PC-9 (cell line): ENCODE measurements around the gene NUDT6. TPM values are rescaled to one million over a fixed set of nuclear protein-coding genes. Genes with fewer than 3 reads are reported as not detected.
"Not testable (repeated sequence)": the region's sequence is repeated elsewhere in the genome, so short reads cannot be mapped to it uniquely, and the experiment has no call there.

Experiments
- BruUV-seq: library from RNA; stranded (reverse); fragments of 400-500 nt; replicated peaks from 2 replicates; lab custom pipeline; 2021; lab: Mats Ljungman, UMichigan
- CTCF ChIA-PET: fragments of 300-600 bp; sonication (Branson Sonifier 250); formaldehyde crosslinking; loops from one replicate; lab custom pipeline; 2022; ENCODE audit warnings: antibody characterized with exemption; lab: Charles Lee
- POLR2A ChIA-PET: fragments of 300-600 bp; sonication (Branson Sonifier 250); formaldehyde crosslinking; loops from one replicate; lab custom pipeline; 2022; ENCODE audit warnings: antibody characterized with exemption; ENCODE audit not compliant: unreplicated experiment; lab: Charles Lee
- DNase-seq, 2 experiments: peaks; one replicate each; pipeline versions ENCODE4 v3.0.0 to v3.0.0-alpha.2; 2015 to 2022; ENCODE audit warnings: mixed read lengths in 1 of 2
- H2AFZ ChIP-seq: fragments of 200-600 bp; sonication (generic); 2 replicates; pipeline ENCODE4 v1.8.1; 2017; ENCODE audit warnings: antibody characterized with exemption
- H3F3A ChIP-seq: fragments of 200-600 bp; sonication (generic); 2 replicates; pipeline ENCODE4 v1.8.1; 2017; ENCODE audit warnings: antibody characterized with exemption, mild to moderate bottlenecking, low read depth; ENCODE audit not compliant: insufficient read depth
- H3K27ac ChIP-seq: fragments of 200-600 bp; sonication (generic); 2 replicates; pipeline ENCODE4 v1.6.1; 2016; ENCODE audit warnings: mixed run types
- H3K27me3 ChIP-seq: fragments of 200-600 bp; sonication (generic); 2 replicates; pipeline ENCODE4 v1.6.1; 2016; ENCODE audit warnings: low read depth, mixed run types; ENCODE audit not compliant: insufficient read depth
- H3K36me3 ChIP-seq: fragments of 200-600 bp; sonication (generic); 2 replicates; pipeline ENCODE4 v1.6.1; 2016; ENCODE audit warnings: low read depth, mixed run types
- H3K4me1 ChIP-seq: fragments of 200-600 bp; sonication (generic); replicated peaks from 2 replicates; pipeline ENCODE4 v1.6.1; 2016; ENCODE audit warnings: mixed run types; ENCODE audit not compliant: insufficient read depth
- H3K4me2 ChIP-seq: fragments of 200-600 bp; sonication (generic); 2 replicates; pipeline ENCODE4 v1.6.1; 2017; ENCODE audit warnings: mixed run types
- H3K4me3 ChIP-seq: fragments of 200-600 bp; sonication (generic); 2 replicates; pipeline ENCODE4 v1.6.1; 2016; ENCODE audit warnings: mixed run types
- H3K79me2 ChIP-seq: fragments of 200-600 bp; sonication (generic); 2 replicates; pipeline ENCODE4 v1.6.1; 2017; ENCODE audit warnings: low read depth, mixed run types
- H3K9me2 ChIP-seq: fragments of 200-600 bp; sonication (generic); 2 replicates; pipeline ENCODE4 v1.8.1; 2017; ENCODE audit warnings: mild to moderate bottlenecking; ENCODE audit not compliant: insufficient read depth
- H3K9me3 ChIP-seq: fragments of 200-600 bp; sonication (generic); 2 replicates; pipeline ENCODE4 v1.8.1; 2016; ENCODE audit warnings: low read depth; ENCODE audit not compliant: insufficient read depth
- H4K20me1 ChIP-seq: fragments of 200-600 bp; sonication (generic); 2 replicates; pipeline ENCODE4 v1.8.1; 2017; ENCODE audit not compliant: insufficient read depth
- CTCF ChIP-seq: fragments of 200-600 bp; sonication (generic); conservative IDR thresholded peaks from 2 replicates; pipeline ENCODE4 v1.6.1; 2017; ENCODE audit warnings: mixed run types, antibody characterized with exemption, mild to moderate bottlenecking, moderate library complexity
- EZH2 ChIP-seq: fragments of 200-600 bp; sonication (generic); IDR thresholded peaks from 2 replicates; pipeline ENCODE4 v1.8.0; 2017; ENCODE audit warnings: antibody characterized with exemption, low read depth
- intact Hi-C: fragments of 100-400 bp; cut with micrococcal nuclease; formaldehyde crosslinking; loops from one replicate; pipeline ENCODE4 v1.10.0; 2022; ENCODE audit not compliant: unreplicated experiment
- total RNA-seq: library from RNA; stranded (reverse); gene quantifications from 2 replicates; pipeline ENCODE4 v1.2.3, GENCODE V29; 2021

NUDT6 gene
- total RNA-seq, 1 experiment from 2014 or later, result 13.8 TPM

GRCh38 chr4:122948671-122949070 lies 26.3 kb upstream of the NUDT6 start:
- CTCF ChIA-PET, result no interaction called here
- no peak overlapping the region for H3K27ac ChIP-seq
- no peak overlapping the region for H3K4me3 ChIP-seq
- POLR2A ChIA-PET, result no interaction called here
- H3K9me3 ChIP-seq, result no peaks in the 10 kb centered on the region
- no peaks in the 10 kb centered on the region for H3K4me1 ChIP-seq
- no TSS peak for BruUV-seq
- no peak overlapping the region for H2AFZ ChIP-seq
- peaks cover 10% of the 10 kb centered on the region; the same call in 1 of the 2 replicates for H3K36me3 ChIP-seq
- no peak for TF ChIP-seq CTCF
- no peak for TF ChIP-seq EZH2
- no peaks in the 10 kb centered on the region for H3K9me2 ChIP-seq
- intact Hi-C loops, result no loop called here
- no peaks in the 10 kb centered on the region for H3F3A ChIP-seq
- H4K20me1 ChIP-seq, result no peaks in the 10 kb centered on the region
- H3K4me2 ChIP-seq, result no peak overlapping the region
- DNase-seq, result no peak
- H3K79me2 ChIP-seq, result no peaks in the 10 kb centered on the region
- no peaks in the 10 kb centered on the region for H3K27me3 ChIP-seq

- DNase-seq, result no peak
- Histone ChIP-seq H3K9me2 (no peaks in the 10 kb centered on the region), H3K27me3 (no peaks in the 10 kb centered on the region), H3K4me3 (no peak overlapping the region), H3K79me2 (no peaks in the 10 kb centered on the region), H4K20me1 (no peaks in the 10 kb centered on the region), H3K27ac (no peak overlapping the region), H3K36me3 (peaks cover 10% of the 10 kb centered on the region; the same call in 1 of the 2 replicates), H3F3A (no peaks in the 10 kb centered on the region), H2AFZ (no peak overlapping the region), H3K9me3 (no peaks in the 10 kb centered on the region), H3K4me2 (no peak overlapping the region), H3K4me1 (no peaks in the 10 kb centered on the region)
- no TSS peak for BruUV-seq
- intact Hi-C loops, result no loop called here
- ChIA-PET POLR2A (no interaction called here), CTCF (no interaction called here)
- TF ChIP-seq CTCF (no peak), EZH2 (no peak)
Observed at GRCh38 chr4:122946142-122946541, 23.7 kb upstream of the NUDT6 start.

- H3K4me2 ChIP-seq, BruUV-seq, H3K4me3 ChIP-seq, H3K79me2 ChIP-seq, H3K4me1 ChIP-seq, H3K9me3 ChIP-seq, POLR2A ChIA-PET, DNase-seq, H3K27me3 ChIP-seq, H2AFZ ChIP-seq, CTCF ChIA-PET, intact Hi-C loops, H3F3A ChIP-seq, H4K20me1 ChIP-seq, H3K36me3 ChIP-seq, H3K27ac ChIP-seq, H3K9me2 ChIP-seq: not testable (repeated sequence)
Observed at GRCh38 chr4:122945136-122945535, 22.7 kb upstream of the NUDT6 start.

- H4K20me1 ChIP-seq, result no peaks in the 10 kb centered on the region
- no peak overlapping the region for H3K4me2 ChIP-seq
- no peaks in the 10 kb centered on the region for H3K9me3 ChIP-seq
- H3K9me2 ChIP-seq, result no peaks in the 10 kb centered on the region
- no peak overlapping the region for H2AFZ ChIP-seq
- H3F3A ChIP-seq, result 0 out of 2 replicates have a peak, but pooled peaks cover 3% of the 10 kb centered on the region
- BruUV-seq, result no TSS peak
- intact Hi-C loops, result loop anchor here (5.0 to 10.0 kb wide), 2 partner anchors 358 to 1030 kb away; no protein-coding TSS in a partner anchor
- POLR2A ChIA-PET, result no interaction called here
- no peak overlapping the region for H3K4me3 ChIP-seq
- no peaks in the 10 kb centered on the region for H3K4me1 ChIP-seq
- H3K79me2 ChIP-seq, result no peaks in the 10 kb centered on the region
- DNase-seq, result no peak
- CTCF ChIA-PET, result interaction anchor here (0.7 kb wide), 1 partner anchor 354 kb away, joined by 6 read pairs; no protein-coding TSS in a partner anchor
- H3K36me3 ChIP-seq, result peaks cover 15% of the 10 kb centered on the region
- no peak for TF ChIP-seq CTCF
- H3K27ac ChIP-seq, result no peak overlapping the region
- no peaks in the 10 kb centered on the region for H3K27me3 ChIP-seq
Observed at GRCh38 chr4:122932763-122933162, 10.4 kb upstream of the NUDT6 start.
